ENCODE results near the gene RMRP.

RMRP gene

DNA sequence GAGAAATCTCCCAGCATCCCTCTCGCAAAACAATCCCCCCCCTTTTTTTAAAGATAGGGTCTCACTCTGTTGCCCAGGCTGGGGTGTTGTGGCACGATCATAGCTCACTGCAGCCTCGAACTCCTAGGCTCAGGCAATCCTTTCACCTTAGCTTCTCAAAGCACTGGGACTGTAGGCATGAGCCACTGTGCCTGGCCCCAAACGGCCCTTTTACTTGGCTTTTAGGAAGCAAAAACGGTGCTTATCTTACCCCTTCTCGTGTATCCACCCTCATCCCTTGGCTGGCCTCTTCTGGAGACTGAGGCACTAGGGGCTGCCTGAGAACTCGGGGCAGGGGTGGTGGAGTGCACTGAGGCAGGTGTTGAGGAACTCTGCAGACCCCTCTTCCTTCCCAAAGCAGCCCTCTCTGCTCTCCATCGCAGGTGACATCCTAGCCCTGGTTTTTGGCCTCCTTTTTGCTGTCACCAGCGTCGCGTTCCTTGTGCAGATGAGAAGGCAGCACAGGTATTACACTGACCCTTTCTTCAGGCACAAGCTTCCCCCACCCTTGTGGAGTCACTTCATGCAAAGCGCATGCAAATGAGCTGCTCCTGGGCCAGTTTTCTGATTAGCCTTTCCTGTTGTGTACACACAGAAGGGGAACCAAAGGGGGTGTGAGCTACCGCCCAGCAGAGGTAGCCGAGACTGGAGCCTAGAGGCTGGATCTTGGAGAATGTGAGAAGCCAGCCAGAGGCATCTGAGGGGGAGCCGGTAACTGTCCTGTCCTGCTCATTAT lies 22.7 kb upstream of the RMRP start:
- POLR2A ChIA-PET, result interaction anchor here (0.9 to 1.5 kb wide), 3 partner anchors 10 to 48 kb away, joined by 3 to 4 read pairs (median 4); no protein-coding TSS in a partner anchor
- TF ChIP-seq, protein P1, sequence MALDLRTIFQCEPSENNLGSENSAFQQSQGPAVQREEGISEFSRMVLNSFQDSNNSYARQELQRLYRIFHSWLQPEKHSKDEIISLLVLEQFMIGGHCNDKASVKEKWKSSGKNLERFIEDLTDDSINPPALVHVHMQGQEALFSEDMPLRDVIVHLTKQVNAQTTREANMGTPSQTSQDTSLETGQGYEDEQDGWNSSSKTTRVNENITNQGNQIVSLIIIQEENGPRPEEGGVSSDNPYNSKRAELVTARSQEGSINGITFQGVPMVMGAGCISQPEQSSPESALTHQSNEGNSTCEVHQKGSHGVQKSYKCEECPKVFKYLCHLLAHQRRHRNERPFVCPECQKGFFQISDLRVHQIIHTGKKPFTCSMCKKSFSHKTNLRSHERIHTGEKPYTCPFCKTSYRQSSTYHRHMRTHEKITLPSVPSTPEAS (tag by site-specific recombination; IDR thresholded peaks at IDR 0.05), result no peak
- TF ChIP-seq ZNF350 (tag by site-specific recombination; IDR thresholded peaks at IDR 0.05) (no peak), ZFP69B (tag by site-specific recombination; IDR thresholded peaks at IDR 0.05) (no peak), ZNF26 (tag by site-specific recombination; IDR thresholded peaks at IDR 0.05) (no peak), PRDM1 (tag by site-specific recombination; IDR thresholded peaks at IDR 0.05) (no peak), YY2 (tag by site-specific recombination; IDR thresholded peaks at IDR 0.05) (no peak), ZIC2 (tag by site-specific recombination; IDR thresholded peaks at IDR 0.05) (no peak), ZNF624 (tag by site-specific recombination; IDR thresholded peaks at IDR 0.05) (no peak), ZNF266 (tag by site-specific recombination; IDR thresholded peaks at IDR 0.05; ENCODE audit: low read depth) (no peak), ZNF155 (tag by site-specific recombination; IDR thresholded peaks at IDR 0.05) (no peak), ZNF404 (tag by site-specific recombination; IDR thresholded peaks at IDR 0.05) (no peak), ZNF132 (tag by site-specific recombination; IDR thresholded peaks at IDR 0.05; ENCODE audit: borderline replicate concordance) (no peak), ZNF366 (tag by site-specific recombination; conservative IDR thresholded peaks at IDR 0.05) (no peak)
- H3K4me3 ChIP-seq (ENCODE audit: low read depth, low read length), result no peak overlapping the region

DNA sequence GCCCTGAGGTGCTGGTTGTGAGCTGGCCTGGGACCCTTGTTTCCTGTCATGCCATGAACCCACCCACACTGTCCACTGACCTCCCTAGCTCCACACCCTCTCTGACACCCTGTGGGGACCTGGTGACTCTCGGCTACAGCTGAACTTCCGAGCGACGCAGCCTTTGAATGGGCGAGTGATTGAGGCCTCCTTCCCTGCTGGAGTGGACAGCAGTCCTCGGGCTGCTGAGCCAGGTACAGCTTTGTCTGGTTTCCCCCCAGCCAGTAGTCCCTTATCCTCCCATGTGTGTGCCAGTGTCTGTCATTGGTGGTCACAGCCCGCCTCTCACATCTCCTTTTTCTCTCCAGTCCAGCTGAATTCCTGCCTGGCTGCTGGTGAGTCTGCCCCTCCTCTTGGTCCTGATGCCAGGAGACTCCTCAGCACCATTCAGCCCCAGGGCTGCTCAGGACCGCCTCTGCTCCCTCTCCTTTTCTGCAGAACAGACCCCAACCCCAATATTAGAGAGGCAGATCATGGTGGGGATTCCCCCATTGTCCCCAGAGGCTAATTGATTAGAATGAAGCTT lies 22.0 kb upstream of the RMRP start:
- Histone ChIP-seq H3K27ac (ENCODE audit: extremely low read depth, low read depth, low read length) (no peak overlapping the region), H3K4me1 (ENCODE audit: control insufficient read depth, insufficient read depth, low read length) (no peaks in the 10 kb centered on the region), H3K9me3 (ENCODE audit: control insufficient read depth, insufficient read depth, low read depth, low read length) (no peaks in the 10 kb centered on the region), H3K36me3 (ENCODE audit: control insufficient read depth in 2 of 2, insufficient read depth in 1 of 2, low read length in 2 of 2) (peaks cover 0 to 24% of the 10 kb centered on the region in 2 experiments; a peak in 1 of 3 replicates), H3K4me3 (ENCODE audit: low read depth, low read length) (no peak overlapping the region)
- POLR2A ChIA-PET, result interaction anchor here (0.9 to 1.5 kb wide), 3 partner anchors 11 to 49 kb away, joined by 3 to 4 read pairs (median 4); no protein-coding TSS in a partner anchor
- TF ChIP-seq KLF16 (tag by site-specific recombination; IDR thresholded peaks at IDR 0.05), result no peak
- no peak for TF ChIP-seq ZNF266 (tag by site-specific recombination; IDR thresholded peaks at IDR 0.05; ENCODE audit: low read depth)
- TF ChIP-seq ZBTB11 (tag by site-specific recombination; conservative IDR thresholded peaks at IDR 0.05; ENCODE audit: low read depth), result no peak
- no peak for TF ChIP-seq ZNF76 (tag by site-specific recombination; IDR thresholded peaks at IDR 0.05; ENCODE audit: borderline replicate concordance, low read depth)
- TF ChIP-seq ZNF623 (tag by site-specific recombination; IDR thresholded peaks at IDR 0.05), result no peak
- TF ChIP-seq ZNF518A (tag by site-specific recombination; conservative IDR thresholded peaks at IDR 0.05; ENCODE audit: low read depth), result no peak
- TF ChIP-seq ZNF2 (tag by site-specific recombination; IDR thresholded peaks at IDR 0.05), result no peak
- TF ChIP-seq FEZF1 (tag by site-specific recombination; IDR thresholded peaks at IDR 0.05), result no peak
- CTCF ChIA-PET, result interaction anchor here (0.6 to 1.6 kb wide), 3 partner anchors 12 to 51 kb away, joined by 3 to 14 read pairs (median 3); no protein-coding TSS in a partner anchor

More for the DNA sequence above, 22.7 kb upstream of the RMRP start:
- no peak overlapping the region for H3K27ac ChIP-seq (ENCODE audit: extremely low read depth, low read depth, low read length)
- no peaks in the 10 kb centered on the region for H3K4me1 ChIP-seq (ENCODE audit: control insufficient read depth, insufficient read depth, low read length)
- CTCF ChIA-PET, result interaction anchor here (0.6 to 1.6 kb wide), 3 partner anchors 16 to 50 kb away, joined by 3 to 14 read pairs (median 3); no protein-coding TSS in a partner anchor
- H3K36me3 ChIP-seq (ENCODE audit: control insufficient read depth in 2 of 2, insufficient read depth in 1 of 2, low read length in 2 of 2), result peaks cover 0 to 31% of the 10 kb centered on the region in 2 experiments; a peak in 1 of 3 replicates
- no peaks in the 10 kb centered on the region for H3K9me3 ChIP-seq (ENCODE audit: control insufficient read depth, insufficient read depth, low read depth, low read length)

Measured in HEK293 (cell line).